GM20431 (cell line): ENCODE results near the gene JAK2.

Experiments used
- in situ Hi-C: fragments of 300-500 bp; cut with MseI, MboI; formaldehyde crosslinking; loops from one replicate; pipeline ENCODE4 v1.15.0; 2020; ENCODE audit warnings: low sequenced_read_pairs; ENCODE audit not compliant: unreplicated experiment

The JAK2 gene

GRCh38 chr9:4973902-4974301, 11.2 kb upstream of the JAK2 start:
- in situ Hi-C loops = no loop called here

DNA sequence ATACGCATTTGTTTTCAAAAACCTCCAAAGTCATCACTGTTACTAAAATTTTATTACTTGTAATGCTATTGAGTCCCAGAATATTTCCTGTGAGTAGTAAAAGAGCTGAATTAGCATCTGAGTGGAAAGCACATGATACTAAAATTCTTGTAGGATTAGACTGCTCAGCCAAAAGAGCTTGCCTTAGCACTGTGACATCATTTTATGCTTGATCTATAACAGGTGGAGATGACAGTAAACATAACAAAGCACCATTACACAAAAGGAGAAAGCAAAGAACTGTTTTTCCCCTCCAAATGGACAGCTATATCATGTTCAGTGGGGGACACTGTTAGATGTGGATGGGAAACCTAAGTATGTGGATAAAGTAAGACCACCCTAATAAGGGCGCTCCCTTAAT, 5.8 kb upstream of the JAK2 start:
- in situ Hi-C loops = no loop called here

DNA sequence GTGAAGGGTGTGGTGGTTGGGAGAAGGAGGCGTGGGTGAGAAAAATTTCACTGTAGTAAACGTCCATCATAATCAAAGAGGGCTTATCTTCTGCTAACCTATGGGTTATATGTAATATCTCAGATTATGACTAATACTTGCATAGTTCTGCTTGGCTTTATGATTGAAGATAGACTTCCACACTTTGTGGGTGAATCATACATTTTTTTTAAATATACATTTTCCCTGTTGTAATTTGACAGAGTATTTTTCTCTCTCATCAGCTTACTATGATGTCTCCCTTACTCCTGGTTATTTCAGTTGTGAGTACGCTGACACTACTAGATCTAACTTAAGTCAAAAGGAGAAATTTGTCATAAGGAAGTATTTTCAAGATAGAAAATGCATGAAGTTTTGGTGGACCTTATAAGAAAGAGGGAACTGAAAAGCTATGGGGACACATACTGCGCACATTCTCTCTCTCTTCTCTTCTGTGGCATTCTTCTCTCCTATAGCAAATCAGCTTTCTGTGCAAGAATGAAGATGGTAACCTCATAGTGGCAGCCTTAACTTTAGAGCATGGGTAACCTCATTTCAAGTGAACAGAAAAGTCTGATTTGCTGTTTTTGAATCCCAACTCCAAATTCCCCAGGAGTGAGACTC, 4.9 kb upstream of the JAK2 start:
- in situ Hi-C loops = no loop called here

DNA sequence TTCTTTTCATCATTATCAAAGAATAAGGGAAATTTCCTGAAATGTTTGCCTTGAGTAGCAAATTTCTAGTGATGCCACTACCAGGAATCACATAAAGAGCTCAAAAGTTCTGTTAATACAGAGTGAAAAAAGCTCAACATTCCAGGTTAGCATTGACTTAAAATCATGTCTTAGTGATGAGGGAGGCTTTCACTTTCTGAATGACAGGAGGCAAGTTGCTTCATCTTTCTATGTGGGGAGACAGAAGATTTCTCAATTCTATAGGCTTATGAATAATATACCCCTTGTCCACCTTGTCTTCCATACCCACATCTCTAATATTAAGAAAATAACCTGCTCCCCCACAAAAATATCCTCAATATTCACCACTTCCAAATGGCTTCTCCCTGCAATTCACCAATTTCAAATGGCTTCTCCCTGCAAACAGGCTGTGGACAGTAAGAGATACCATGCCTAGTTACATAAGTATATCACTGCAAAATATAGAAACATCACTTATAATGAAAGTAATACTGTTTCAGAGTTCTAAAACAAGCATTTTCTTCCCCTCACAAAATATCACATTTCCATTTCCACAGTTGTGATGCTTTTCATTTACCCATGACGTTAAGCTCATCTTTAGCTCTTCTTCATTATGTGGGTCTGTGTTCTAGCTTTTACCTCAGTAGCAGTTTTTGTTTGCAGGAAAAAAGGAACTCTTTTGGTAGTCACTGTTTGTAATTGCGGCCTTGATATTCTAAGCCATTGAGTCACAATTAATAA, 2.2 kb upstream of the JAK2 start:
- in situ Hi-C loops = no loop called here

GRCh38 chr9:4983601-4984165, 1.4 kb upstream of the JAK2 start:
- in situ Hi-C loops = no loop called here

DNA sequence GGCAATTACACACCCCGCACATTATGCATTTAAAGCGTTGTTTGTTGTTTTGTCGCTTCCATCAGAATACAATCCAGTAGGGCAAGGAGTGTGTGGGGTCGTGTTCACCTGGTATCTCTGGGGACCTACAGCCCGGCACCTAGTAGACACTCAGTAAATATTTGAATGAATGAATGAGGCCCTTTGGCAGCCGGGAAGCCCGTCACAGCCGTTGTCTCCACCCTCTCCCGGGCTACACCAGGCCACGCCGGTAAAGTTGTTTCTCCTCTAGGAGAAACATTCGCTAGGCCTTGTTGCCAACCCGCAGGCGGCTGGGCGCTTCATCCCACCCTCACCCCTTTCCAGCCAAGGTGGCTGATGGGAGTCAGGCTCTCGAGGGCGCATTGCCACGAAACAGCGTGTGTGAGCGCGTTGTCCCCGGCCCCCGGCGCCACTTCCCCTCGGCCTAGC, 876 bp upstream of the JAK2 start:
- in situ Hi-C loops = no loop called here

GRCh38 chr9:4985386-4986266, 554 bp downstream of the JAK2 start:
- in situ Hi-C loops = no loop called here

DNA sequence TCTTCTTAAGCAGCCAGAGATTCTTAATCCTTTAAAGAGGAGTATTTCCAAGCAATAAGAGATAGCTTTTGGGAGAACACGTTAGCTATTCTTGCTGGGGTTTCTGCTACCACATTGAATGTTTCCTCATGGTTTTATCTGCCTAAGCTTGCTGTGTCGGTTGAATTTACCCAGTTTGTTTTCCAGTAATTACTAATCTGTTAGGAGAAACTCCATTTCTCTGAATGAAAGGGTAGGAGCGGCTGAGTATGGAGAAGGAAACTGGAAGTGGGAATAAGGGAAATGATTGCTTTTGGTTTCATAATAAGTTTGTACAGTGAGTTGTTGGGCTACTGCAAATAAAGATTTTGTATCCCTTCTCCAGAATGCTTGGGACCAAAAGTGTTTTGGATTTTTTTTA, 1.2 kb downstream of the JAK2 start:
- in situ Hi-C loops = no loop called here

DNA sequence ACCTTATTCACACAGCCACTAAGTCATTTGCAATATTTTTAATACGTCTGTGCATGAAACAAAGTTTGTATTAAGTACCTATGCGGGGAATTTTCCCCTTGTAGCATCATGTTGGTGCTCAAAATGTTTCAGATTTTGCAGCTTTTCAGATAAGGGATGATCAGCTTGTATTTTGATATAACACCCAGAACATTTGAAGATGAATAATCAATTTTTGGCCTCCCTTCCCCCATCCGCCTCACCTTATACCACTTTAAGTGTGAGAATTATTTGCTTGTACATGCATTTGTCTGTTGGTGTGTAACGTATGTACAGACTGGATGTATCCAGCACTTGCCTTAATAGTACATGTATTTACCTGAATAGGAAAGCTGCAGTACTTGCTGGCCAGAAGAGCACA, 1.7 kb downstream of the JAK2 start:
- in situ Hi-C loops = no loop called here

GRCh38 chr9:4987961-4988421, 2.9 kb downstream of the JAK2 start:
- in situ Hi-C loops = no loop called here

DNA sequence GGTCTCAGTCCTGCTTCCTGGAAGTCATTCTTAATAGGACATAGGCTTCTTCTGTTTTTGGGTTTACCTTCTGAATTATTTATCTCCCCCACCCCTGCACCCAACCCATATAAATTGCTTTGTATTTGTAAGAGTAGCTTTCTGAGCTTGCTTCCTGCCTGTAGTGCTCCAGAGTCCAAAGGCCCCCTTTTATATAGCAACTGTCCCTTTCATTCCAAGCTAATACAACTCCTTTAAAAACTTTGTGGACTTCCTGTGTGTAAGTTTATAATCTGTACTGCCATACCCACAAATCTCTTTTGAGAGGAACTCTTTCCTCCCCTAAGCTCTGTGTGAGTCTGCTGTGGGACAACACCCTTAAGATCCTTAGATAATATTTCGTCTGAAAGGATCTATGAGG, 7.8 kb downstream of the JAK2 start:
- in situ Hi-C loops = no loop called here

- in situ Hi-C loops = no loop called here
These were observed 9.3 kb downstream of the JAK2 start for GRCh38 chr9:4994166-4994890.

DNA sequence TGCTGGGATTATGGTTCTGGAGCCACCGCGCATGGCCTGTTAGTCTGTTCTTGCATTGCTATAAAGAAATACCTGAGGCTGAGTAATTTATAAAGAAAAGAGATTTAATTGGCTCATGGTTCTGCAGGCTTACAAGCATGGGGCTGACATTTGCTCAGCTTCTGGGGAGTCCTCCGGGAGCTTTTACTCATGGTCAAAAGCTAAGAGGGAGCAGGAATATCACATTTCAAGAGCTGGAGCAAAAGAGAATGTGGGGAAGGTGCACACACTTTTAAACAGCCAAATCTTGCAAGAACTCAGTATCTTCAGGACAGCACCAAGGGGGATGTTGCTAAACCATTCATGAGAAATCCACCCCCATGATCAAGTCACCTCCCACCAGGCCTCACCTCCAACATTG, 12.1 kb downstream of the JAK2 start:
- in situ Hi-C loops = no loop called here

DNA sequence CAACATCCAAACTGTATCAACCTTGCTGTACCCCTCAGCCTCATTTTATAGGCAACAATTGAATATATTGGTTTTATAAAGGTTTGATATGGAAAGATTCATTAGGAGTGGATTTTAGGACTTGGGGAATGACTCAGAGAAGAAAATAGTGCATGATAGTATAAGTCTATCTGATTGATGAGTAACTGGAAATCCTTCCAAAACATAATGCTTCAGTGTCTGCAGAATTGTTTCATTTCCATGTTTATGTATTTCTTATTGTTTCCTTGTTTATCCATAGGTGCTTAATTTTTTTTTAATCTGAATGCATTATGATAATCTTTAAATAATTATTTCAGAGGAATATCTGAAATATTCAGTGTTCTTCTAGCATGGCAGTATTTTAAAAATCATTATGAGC, 12.6 kb downstream of the JAK2 start:
- in situ Hi-C loops = no loop called here

GRCh38 chr9:5002811-5003210, 17.7 kb downstream of the JAK2 start:
- in situ Hi-C loops = no loop called here

GRCh38 chr9:5004481-5004880, 19.4 kb downstream of the JAK2 start:
- in situ Hi-C loops = no loop called here

- in situ Hi-C loops = no loop called here
These were observed 23.1 kb downstream of the JAK2 start for GRCh38 chr9:5008202-5008601.

- in situ Hi-C loops = no loop called here
These were observed 28.3 kb downstream of the JAK2 start for GRCh38 chr9:5013374-5013773.

DNA sequence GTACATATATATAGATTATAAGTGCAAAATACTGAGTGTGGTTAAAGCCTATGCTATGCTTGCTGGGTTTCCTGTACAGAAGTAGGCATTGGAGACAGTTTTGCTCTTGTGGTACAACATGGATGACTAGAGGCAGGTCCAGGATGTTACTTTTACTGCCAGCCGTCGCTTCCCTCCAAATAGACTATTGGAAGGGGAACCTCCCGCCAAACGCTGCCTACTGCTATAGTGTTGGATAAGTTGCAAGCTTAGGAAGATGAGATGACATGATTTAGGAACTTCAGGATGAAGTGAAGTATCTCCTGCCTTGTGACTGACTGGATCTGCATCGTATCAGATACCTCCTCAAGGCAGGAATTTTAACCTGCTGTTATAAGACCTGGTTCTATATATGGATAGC, 30.9 kb downstream of the JAK2 start:
- in situ Hi-C loops = no loop called here

GRCh38 chr9:5025416-5025815, 40.3 kb downstream of the JAK2 start:
- in situ Hi-C loops = no loop called here
